Heart right ventricle (tissue), 16 donors: Measurements from ENCODE around the gene NOLC1. TPM values are rescaled to one million over a fixed set of nuclear protein-coding genes. Genes with fewer than 3 reads are reported as not detected.

ENCODE experiments used
- ATAC-seq, 8 donors: fragments of 200-7000 bp; cut with Tn5 transposase; one replicate each; pipeline ENCODE4 v1.9.1; 2020; ENCODE audit warnings: mild to moderate bottlenecking in 8 of 8, moderate library complexity in 8 of 8, moderate number of reproducible peaks in 1 of 8
- DNase-seq, 2 donors: peaks; one replicate each; pipeline ENCODE4 v3.0.0-alpha.2; 2020
- H3K27ac ChIP-seq, 10 donors: fragments of 200-600 bp; sonication (generic) in 2 of 10; one replicate each; pipeline versions ENCODE4 v1.5.0 to v1.8.0; 2020 to 2022; ENCODE audit warnings: mild to moderate bottlenecking in 3 of 10
- H3K27me3 ChIP-seq, 7 donors: fragments of 200-600 bp; one replicate each; pipeline ENCODE4 v1.8.0; 2021 to 2022; ENCODE audit warnings: mild to moderate bottlenecking in 2 of 7
- H3K36me3 ChIP-seq, 9 donors: fragments of 200-600 bp; sonication (generic) in 1 of 9; one replicate each; pipeline versions ENCODE4 v1.5.0 to v1.8.0; 2020 to 2022; ENCODE audit warnings: mild to moderate bottlenecking in 2 of 9
- H3K4me1 ChIP-seq, 9 donors: fragments of 200-600 bp; sonication (generic) in 1 of 9; one replicate each; pipeline versions ENCODE4 v1.5.0 to v1.8.0; 2020 to 2022; ENCODE audit warnings: mild to moderate bottlenecking in 4 of 9
- H3K4me3 ChIP-seq, 10 donors: fragments of 200-600 bp; sonication (generic) in 2 of 10; one replicate each; pipeline versions ENCODE4 v1.5.0 to v1.8.0; 2020 to 2022; ENCODE audit warnings: mild to moderate bottlenecking in 7 of 10, moderate library complexity in 2 of 10
- H3K9me3 ChIP-seq, 11 donors: fragments of 200-600 bp in 10 of 11; sonication (generic) in 2 of 11; one replicate each; pipeline versions ENCODE4 v1.5.0 to v1.8.0; 2013 to 2022; ENCODE audit warnings: mild to moderate bottlenecking in 2 of 11, control low read depth in 1 of 11, moderate library complexity in 1 of 11
- CTCF ChIP-seq, 9 donors: fragments of 200-600 bp; sonication (generic) in 2 of 9; IDR thresholded peaks; one replicate each; pipeline versions ENCODE4 v1.5.0 to v1.8.0; 2021 to 2022; ENCODE audit warnings: antibody characterized with exemption in 9 of 9, mild to moderate bottlenecking in 5 of 9, moderate library complexity in 1 of 9
- WGBS, 2 donors: extraction: QIAGEN DNeasy Blood & Tissue Kit; methylation state at CpG; one replicate each; pipeline ENCODE4 v1.1.7; 2013; ENCODE audit warnings: inconsistent platforms in 1 of 2; 5-methylcytosine and 5-hydroxymethylcytosine counted together
- intact Hi-C, 10 donors: fragments of 100-400 bp; cut with DNase I; formaldehyde crosslinking; loops; one replicate each; pipeline versions ENCODE4 v1.11.1 to v1.14.2; 2022
- polyA plus RNA-seq, 2 donors: library from polyadenylated mRNA; stranded (reverse); fragments of 200-250 nt; gene quantifications; one replicate each; pipeline ENCODE4 v1.2.3, GENCODE V29; 2013
- total RNA-seq, 10 donors: library from RNA; stranded (reverse); fragmentation: NEBNext Ultra II Directional in 3 of 10; extraction: Animal tissue kit (Norgen Biotek cat#: 25700) in 3 of 10; gene quantifications; one replicate each; pipeline versions ENCODE4 v1.2.1 to v1.2.4, GENCODE V29; 2021 to 2023
- donor health status: Arrhythmogenic right ventricular cardiomyopathy.
- donor health status: ischemic (EF 13 %, LVEDD 7.1; RV severe dilation, severe dysfunction).
- donor health status: healthy with polysubstance abuse.
- donor health status: DM: no; HTN: yes; CAD: no.
- donor health status: DM: no; HTN: no; CAD: no.
- donor health status: ischemic (EF 25% LVEDD 6.9; RV normal size, moderate dysfunction).
- donor health status: ischemic (EF 25% LVEDD 5.7; RV mildly dilated, moderate dysfunction).
- donor health status: healthy.
- donor health status: DM: yes; HTN: yes; CAD: no.
- donor health status: Ischemic cardiomyopathy.
- donor health status: ischemic (EF 35%, LVEDD 5.7; RV mildly dilated, moderate dysfunction).
- donor health status: nonischemic (EF 11% LVEDD 7.7; RV severe dilation, severe dysfunction).
- donor health status: DM: yes; HTN: yes; CAD: no.
- donor health status: PGD.
- donor health status: ischemic (EF 29% LVEDD 5.4; RV normal size, mild dysfunction).
- donor health status: nonischemic (EF 23%, LVEDD 6.1; RV moderate dilation, normal function).

Gene NOLC1
- total and polyA plus RNA-seq, 12 donors, result 8.6 to 45.5 (median 27.8) TPM

- no peaks in the 10 kb centered on the region for H3K9me3 ChIP-seq
- H3K27me3 ChIP-seq, result no peaks in the 10 kb centered on the region
- no peak overlapping the region for H3K27ac ChIP-seq
- intact Hi-C loops, result loop anchor here in 3 of 10 donors (5.0 kb wide), 2 partner anchors 37 to 42 kb away; partner anchors contain the start of gene HPS6 (in 1 of the 3)
- H3K4me3 ChIP-seq, result no peak overlapping the region
- TF ChIP-seq CTCF (IDR thresholded peaks at IDR 0.05), result no peak
- 87% methylated on average over 24 of the region's 24 CpGs for WGBS, 2 donors
- DNase-seq (no peak), ATAC-seq (no peak)
- peaks cover 12 to 30% (median 23%) of the 10 kb centered on the region in 9 donors for H3K4me1 ChIP-seq
- peaks cover 6 to 65% (median 46%) of the 10 kb centered on the region in 9 donors for H3K36me3 ChIP-seq
Measured at GRCh38 chr10:102109166-102110116, 42.7 kb upstream of the NOLC1 start.

GRCh38 chr10:102111276-102111675 is 40.9 kb upstream of the NOLC1 start:
- no peak overlapping the region for H3K4me3 ChIP-seq
- ATAC-seq (no peak), DNase-seq (no peak)
- peaks cover 6 to 56% (median 46%) of the 10 kb centered on the region in 9 donors for H3K36me3 ChIP-seq
- 94% methylated on average over 12 of the region's 12 CpGs for WGBS, 2 donors
- intact Hi-C loops, result loop anchor here in 2 of 10 donors (5.0 kb wide), 2 partner anchors 39 to 44 kb away; partner anchors contain the start of gene HPS6 (in 1 of the 2)
- no peak overlapping the region for H3K27ac ChIP-seq
- no peak for TF ChIP-seq CTCF (IDR thresholded peaks at IDR 0.05)
- H3K4me1 ChIP-seq, result peaks cover 12 to 46% (median 38%) of the 10 kb centered on the region in 9 donors
- no peaks in the 10 kb centered on the region for H3K9me3 ChIP-seq
- H3K27me3 ChIP-seq, result no peaks in the 10 kb centered on the region

- Histone ChIP-seq H3K4me1 (peaks cover 12 to 57% (median 48%) of the 10 kb centered on the region in 9 donors), H3K36me3 (peaks cover 6 to 46% (median 38%) of the 10 kb centered on the region in 9 donors), H3K9me3 (no peaks in the 10 kb centered on the region), H3K4me3 (no peak overlapping the region), H3K27ac (peak overlapping the region in 1 of 10 donors; percentile 0), H3K27me3 (no peaks in the 10 kb centered on the region)
- intact Hi-C loops, result loop anchor here in 2 of 10 donors (5.0 kb wide), 2 partner anchors 40 to 45 kb away; partner anchors contain the start of gene HPS6 (in 1 of the 2)
- DNase-seq (no peak), ATAC-seq (no peak)
- 46 to 60% methylated on average over 3 of the region's 3 CpGs for WGBS, 2 donors
- peak in 1 of 9 donors; percentile 23 for TF ChIP-seq CTCF (IDR thresholded peaks at IDR 0.05)
Measured at GRCh38 chr10:102112210-102112817, 39.9 kb upstream of the NOLC1 start.
